ENCODE results near the gene OXT. TPM values are rescaled to one million over a fixed set of nuclear protein-coding genes. Genes with fewer than 3 reads are reported as not detected.

The OXT gene
- total and polyA plus RNA-seq, 2 of the 4 experiments (the other 2 are of a cell fraction) = not detected

DNA sequence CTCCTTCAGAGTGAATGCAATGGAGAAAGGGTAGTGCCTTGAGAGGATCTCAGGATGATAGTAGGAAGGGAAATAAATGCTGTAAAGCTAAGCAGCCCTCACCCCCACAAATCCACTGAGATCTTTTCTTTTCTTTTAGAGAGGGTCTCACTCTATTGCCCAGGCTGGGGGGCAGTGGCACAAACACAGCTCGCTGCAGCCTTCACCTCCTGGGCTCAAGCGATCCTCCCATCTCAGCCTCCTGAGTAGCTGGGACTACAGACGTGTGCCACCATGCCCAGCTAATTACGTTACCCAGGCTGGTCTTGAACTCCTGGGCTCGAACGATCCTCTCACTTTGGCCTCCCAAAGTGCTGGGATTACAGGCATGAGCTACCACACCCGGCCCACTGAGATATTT, 29.1 kb downstream of the OXT start:
- Histone ChIP-seq H4K5ac (ENCODE audit: low read depth, low read length) (no peak overlapping the region), H2BK20ac (ENCODE audit: low read depth, low read length) (no peak overlapping the region), H3K4me1 (ENCODE audit: control insufficient read depth, insufficient read depth, low read length) (no peaks in the 10 kb centered on the region), H3K4me3 (ENCODE audit: insufficient read depth, low read depth, low read length) (no peak overlapping the region), H3K36me3 (ENCODE audit: control insufficient read depth, insufficient read depth, low read length) (no peaks in the 10 kb centered on the region), H2BK15ac (ENCODE audit: low read depth, low read length) (no peak overlapping the region), H4K8ac (ENCODE audit: low read depth in 2 of 2, low read length in 2 of 2) (no peak overlapping the region), H3K4ac (ENCODE audit: low read depth, low read length) (no peak overlapping the region), H3K27me3 (ENCODE audit: control insufficient read depth, insufficient read depth, low read length) (no peaks in the 10 kb centered on the region; the same call in 1 of the 2 replicates), H3K9me1 (ENCODE audit: insufficient read depth, low read length) (no peaks in the 10 kb centered on the region), H3K9ac (ENCODE audit: low read depth, low read length) (no peak overlapping the region), H2BK5ac (ENCODE audit: low read depth, low read length, poor library complexity, severe bottlenecking) (no peak overlapping the region), H3K79me1 (ENCODE audit: low read depth in 1 of 2, low read length in 2 of 2) (no peaks in the 10 kb centered on the region), H3K18ac (ENCODE audit: low read depth, low read length) (no peak overlapping the region), H3K14ac (replicated peaks; ENCODE audit: low read depth, low read length) (no peak overlapping the region), H2AK9ac (replicated peaks; ENCODE audit: low read depth, low read length, poor library complexity) (no peak overlapping the region), H3K9me3 (ENCODE audit: control insufficient read depth, insufficient read depth, low read length) (no peaks in the 10 kb centered on the region), H2BK120ac (ENCODE audit: low read depth, low read length) (no peak overlapping the region), H3K27ac (ENCODE audit: insufficient read depth, low read length) (no peak overlapping the region), H4K91ac (ENCODE audit: insufficient read depth, low read depth, low read length) (no peak overlapping the region), H3K23ac (ENCODE audit: low read depth, low read length) (no peak overlapping the region), H2AK5ac (ENCODE audit: low read depth, low read length) (no peak overlapping the region), H2AFZ (replicated peaks; ENCODE audit: low read length, poor library complexity) (no peak overlapping the region), H4K20me1 (ENCODE audit: insufficient read depth, low read length) (no peaks in the 10 kb centered on the region), H3K4me2 (ENCODE audit: low read depth, low read length) (no peak overlapping the region), H3K56ac (ENCODE audit: extremely low read depth, insufficient read depth, low read length) (no peak overlapping the region)
- intact Hi-C loops (cut with micrococcal nuclease) = no loop called here
- POLR2A ChIA-PET (ENCODE audit: unreplicated experiment) = no interaction called here
- 74% methylated on average over 5 of the region's 7 CpGs; no CpG with 5 or more reads in 1 of the 2 experiments for WGBS, 2 experiments (ENCODE audit: extremely low coverage in 2 of 2, insufficient read length in 1 of 2)
- ATAC-seq (ENCODE audit: low read depth) = no peak
- BruUV-seq (replicated peaks) = no TSS peak
- DNase-seq = no peak
- in situ Hi-C loops (cut with MboI; ENCODE audit: low sequenced_read_pairs) = no loop called here
- CTCF ChIA-PET = no interaction called here
- TF ChIP-seq, protein P1, sequence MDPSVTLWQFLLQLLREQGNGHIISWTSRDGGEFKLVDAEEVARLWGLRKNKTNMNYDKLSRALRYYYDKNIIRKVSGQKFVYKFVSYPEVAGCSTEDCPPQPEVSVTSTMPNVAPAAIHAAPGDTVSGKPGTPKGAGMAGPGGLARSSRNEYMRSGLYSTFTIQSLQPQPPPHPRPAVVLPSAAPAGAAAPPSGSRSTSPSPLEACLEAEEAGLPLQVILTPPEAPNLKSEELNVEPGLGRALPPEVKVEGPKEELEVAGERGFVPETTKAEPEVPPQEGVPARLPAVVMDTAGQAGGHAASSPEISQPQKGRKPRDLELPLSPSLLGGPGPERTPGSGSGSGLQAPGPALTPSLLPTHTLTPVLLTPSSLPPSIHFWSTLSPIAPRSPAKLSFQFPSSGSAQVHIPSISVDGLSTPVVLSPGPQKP (IDR thresholded peaks at IDR 0.05; ENCODE audit: borderline replicate concordance, low read depth, low read length) = no peak
- TF ChIP-seq, protein P2, sequence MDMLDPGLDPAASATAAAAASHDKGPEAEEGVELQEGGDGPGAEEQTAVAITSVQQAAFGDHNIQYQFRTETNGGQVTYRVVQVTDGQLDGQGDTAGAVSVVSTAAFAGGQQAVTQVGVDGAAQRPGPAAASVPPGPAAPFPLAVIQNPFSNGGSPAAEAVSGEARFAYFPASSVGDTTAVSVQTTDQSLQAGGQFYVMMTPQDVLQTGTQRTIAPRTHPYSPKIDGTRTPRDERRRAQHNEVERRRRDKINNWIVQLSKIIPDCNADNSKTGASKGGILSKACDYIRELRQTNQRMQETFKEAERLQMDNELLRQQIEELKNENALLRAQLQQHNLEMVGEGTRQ (IDR thresholded peaks at IDR 0.05; ENCODE audit: low read depth, low read length) = no peak
- TF ChIP-seq CEBPB (IDR thresholded peaks at IDR 0.05; ENCODE audit: low read depth, low read length) = no peak
- TF ChIP-seq MAFK (IDR thresholded peaks at IDR 0.05; ENCODE audit: low read depth, low read length) = no peak
- no peak for TF ChIP-seq MAZ (IDR thresholded peaks at IDR 0.05; ENCODE audit: borderline replicate concordance, low read depth, low read length)
- no peak for TF ChIP-seq SMC3 (IDR thresholded peaks at IDR 0.05; ENCODE audit: low read depth, low read length)
- TF ChIP-seq NFE2L2 (IDR thresholded peaks at IDR 0.05; ENCODE audit: low read depth, low read length) = no peak
- dilution Hi-C loops (cut with HindIII; ENCODE audit: low sequenced_read_pairs, unreplicated experiment) = no loop called here

All from IMR-90 (cell line).